ENCODE measurements around the gene ZSCAN5A. TPM values are rescaled to one million over a fixed set of nuclear protein-coding genes. Genes with fewer than 3 reads are reported as not detected.
"Not testable (repeated sequence)": the region's sequence is repeated elsewhere in the genome, so short reads cannot be mapped to it uniquely, and the experiment has no call there.

Gene ZSCAN5A
- total RNA-seq, 1 donor from 2014 or later, result 5.7 TPM

DNA sequence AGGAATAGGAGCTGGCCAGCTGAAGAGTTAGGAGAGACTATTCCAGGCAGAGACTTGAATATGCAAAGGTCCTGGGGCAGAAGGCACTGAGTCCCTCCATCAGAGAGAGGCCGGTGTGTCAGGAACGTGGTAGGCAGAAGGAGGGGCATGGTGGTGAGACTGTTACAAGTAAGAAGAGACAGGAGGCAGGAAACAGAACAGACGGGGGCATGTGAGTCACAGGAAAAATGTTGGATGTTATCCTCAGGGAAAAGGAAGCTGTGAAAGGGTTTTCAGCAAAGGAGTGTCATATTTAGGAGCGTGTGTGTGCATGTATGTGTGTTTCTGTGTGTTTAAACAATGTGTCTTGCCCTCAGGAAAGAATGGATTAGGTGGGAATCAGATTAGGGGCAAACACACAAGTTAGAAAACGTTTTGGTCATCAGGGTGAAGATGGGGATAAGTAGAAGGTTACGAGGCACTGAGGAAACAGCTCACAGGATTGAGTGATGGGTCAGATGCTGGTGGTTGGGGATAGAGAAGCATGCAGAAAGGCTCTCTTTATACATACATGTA lies 41.0 kb downstream of the ZSCAN5A start:
- no peak for DNase-seq (ENCODE audit: low read depth)

DNA sequence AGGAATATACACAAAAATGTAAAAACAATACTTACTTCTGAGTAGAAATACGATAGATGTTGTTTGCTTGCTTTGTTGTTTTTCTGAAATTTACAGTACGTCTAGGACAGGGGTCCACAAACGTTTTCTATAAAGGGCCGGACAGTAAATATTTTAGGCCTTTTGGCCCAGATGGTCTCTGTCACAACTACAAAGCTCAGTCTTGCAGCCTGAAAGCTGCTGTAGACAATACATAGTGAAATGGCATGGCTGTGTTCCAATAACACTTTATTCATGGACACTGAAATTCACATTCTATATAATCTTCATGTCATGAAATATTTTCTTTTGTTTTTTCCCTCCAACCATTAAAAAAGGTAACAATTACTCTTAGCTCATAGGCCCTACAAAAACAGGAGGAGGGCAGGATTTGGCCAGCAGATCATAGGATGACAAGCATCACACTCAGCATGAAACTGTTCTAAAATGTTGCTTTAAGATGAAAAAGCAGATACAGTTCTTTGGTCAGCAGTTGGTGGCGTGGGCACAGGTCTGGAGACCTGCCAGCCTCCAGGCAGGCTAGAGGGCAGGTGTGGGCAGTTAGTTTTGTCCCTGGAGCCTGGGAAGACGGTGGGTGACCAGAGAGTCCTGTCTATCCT lies 42.4 kb downstream of the ZSCAN5A start, which contains the start of gene EDDM13:
TSS of gene EDDM13 (plus strand) at position 588 of the 638 bp plus-strand sequence. CDS start 87 bp downstream, outside the sequence.
- no peak for DNase-seq (ENCODE audit: low read depth)

DNA sequence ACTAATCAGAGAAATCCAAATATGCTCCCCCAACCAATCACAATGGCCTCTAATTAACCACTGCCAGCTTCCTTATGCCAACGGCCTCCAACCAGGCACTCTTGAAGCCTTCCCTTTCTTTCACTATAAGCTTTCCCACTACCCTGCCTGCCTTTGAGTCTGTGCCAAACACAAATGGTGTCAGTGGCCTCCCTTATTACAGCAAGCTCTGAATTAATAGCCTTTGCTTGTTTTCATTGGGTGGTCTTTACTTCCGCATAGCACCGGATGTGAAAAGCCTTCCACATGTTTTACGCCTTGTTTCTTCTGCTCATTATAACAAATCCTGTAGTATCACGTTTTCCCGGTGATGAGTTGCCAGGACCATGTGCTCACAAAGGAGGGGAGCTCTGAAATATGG lies 43.5 kb downstream of the ZSCAN5A start:
- DNase-seq (ENCODE audit: low read depth), result no peak

DNA sequence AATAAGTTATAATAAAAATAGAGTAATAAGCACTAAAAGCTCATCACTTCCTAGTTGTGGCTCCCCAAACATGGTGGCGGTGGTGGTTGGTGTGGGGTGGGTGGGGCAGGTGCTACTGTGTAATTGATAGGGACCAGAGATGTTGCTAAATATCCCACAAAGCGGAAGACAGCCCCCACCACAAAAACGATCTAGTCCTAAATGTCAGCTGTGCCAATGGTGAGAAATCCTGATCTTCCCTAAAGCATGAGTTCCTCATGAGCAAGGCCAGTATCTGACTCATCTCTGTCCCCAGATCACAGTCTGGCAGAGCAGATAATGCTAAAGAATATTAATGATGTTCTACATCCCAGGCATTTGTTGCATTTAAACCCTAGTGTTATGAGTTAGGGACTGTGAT lies 44.0 kb downstream of the ZSCAN5A start:
- DNase-seq (ENCODE audit: low read depth), result no peak

DNA sequence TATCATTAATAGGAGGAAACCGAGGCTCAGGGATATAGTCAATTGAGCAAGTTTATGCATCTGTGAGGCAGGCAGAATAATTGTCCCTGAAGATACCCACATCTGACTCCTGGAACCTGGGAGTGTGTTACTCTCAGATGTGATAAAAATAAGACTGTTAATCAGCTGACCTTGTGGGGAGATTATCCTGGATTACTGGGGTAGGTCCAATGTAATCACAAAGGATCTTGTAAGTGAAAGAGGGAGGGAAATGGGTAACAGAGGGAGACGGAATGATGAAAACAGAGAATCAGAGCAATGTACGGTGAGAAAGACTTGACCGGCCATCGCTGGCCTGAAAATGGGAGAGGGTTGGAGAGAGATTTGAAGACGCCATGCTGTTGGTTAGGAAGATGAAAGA lies 45.3 kb downstream of the ZSCAN5A start:
- DNase-seq (ENCODE audit: low read depth), result no peak

DNA sequence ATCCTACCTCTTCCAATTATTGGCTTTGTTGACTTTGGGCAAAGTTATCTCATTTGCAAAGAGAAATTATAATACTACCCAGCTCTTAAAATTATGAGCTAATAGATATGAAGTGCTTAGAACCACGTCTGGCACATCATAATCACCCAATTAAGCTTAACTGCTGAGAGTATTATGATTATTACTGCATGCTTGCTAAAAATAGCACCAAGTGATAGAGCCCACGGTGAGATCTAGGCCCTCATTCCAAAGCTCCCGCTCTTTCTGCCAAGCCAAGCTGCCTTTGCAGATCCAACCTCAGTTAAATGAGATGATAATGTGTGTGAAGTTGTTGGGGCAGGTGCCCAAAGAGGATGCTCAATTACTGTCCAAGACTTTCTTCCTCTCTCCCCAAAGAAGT lies 48.6 kb downstream of the ZSCAN5A start:
- DNase-seq (ENCODE audit: low read depth), result no peak

DNA sequence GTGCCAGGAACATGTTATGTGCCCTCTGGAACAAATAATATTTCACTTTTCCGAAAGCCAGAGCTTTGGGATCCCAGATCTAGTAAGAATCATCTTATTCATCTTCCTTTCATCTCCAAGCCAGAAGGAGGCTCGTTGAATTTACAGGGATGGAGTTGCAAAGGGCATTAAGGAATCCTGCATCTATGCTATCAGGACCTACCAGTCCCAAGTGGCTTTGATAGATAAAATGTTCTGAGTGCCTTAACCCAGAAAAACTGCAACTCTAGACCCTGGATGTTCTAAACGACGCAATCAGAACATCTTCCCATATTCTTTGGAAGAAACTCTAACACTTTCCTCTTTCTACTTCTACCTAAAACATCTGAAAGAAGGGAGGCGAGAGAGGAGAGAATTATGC lies 51.3 kb downstream of the ZSCAN5A start:
- no peak for DNase-seq (ENCODE audit: low read depth)

DNA sequence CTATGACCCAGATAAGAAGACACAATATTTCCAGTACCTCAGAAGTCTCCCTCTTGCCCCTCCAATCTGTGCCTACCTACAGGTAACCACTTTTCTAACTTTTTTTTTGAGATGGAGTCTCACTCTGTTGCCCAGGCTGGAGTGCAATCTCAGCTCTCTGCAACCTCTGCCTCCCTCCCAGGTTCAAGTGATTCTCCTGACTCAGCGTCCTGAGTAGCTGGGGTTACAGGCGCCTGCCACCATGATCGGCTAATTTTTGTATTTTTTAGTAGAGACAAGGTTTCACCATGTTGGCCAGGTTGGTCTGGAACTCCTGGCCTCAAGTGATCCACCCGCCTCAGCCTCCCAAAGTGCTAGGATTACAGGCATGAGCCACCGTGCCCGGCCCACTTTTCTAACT lies 52.7 kb downstream of the ZSCAN5A start:
- DNase-seq (ENCODE audit: low read depth), result not testable (repeated sequence)

DNA sequence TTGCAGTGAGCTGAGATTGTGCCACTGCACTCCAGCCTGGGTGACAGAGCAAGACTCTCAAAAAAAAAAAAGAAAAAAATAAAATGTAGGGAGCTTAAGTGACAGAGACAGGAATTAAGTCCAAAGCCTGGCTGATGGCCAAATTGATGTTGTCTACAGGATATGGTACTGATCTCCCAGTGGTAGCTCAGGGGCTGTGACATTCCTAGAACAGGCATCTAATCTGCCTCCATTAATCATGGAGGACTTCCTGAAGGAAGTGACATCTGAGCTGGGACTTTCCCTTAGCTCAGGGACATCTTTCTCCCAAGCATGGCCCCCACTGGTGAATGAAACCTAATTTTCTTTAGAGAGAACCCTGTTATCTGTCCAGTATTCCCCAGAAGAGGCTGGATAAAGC lies 53.5 kb downstream of the ZSCAN5A start:
- DNase-seq (ENCODE audit: low read depth), result no peak

DNA sequence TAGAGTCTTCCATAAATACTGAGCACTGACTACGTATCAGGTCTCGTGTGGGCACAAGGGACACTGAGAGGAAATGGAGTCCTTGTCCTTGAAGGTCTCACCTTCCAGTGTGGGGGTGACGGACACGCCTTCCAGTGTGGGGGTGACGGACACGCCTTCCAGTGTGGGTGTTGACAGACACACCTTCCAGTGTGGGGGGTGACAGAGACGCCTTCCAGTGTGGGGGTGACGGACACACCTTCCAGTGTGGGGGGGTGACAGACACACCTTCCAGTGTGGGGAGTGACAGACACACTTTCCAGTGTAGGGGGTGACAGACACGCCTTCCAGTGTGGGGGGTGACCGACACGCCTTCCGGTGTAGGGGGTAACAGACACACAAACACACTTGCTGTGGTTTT lies 56.4 kb downstream of the ZSCAN5A start:
- DNase-seq (ENCODE audit: low read depth), result no peak

DNA sequence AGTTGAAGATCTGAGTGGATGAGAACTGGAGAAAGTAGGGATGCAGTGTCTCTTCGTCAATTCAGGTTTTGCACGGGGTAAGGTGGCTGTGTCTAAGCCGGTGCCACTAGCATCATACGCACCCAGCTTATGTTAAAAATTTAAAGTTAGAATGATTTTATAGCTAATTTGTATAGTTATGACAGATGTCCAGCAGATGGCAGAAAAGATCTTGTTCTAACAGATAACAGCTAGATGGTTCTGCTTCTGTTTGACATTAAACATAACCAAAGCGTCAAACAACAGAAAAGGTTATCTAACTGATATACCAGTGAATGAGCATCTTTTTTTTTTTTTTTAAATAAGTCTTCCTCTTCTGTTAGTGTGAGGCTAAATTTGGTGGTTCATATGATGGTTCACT lies 60.9 kb downstream of the ZSCAN5A start:
- peak; percentile 64 for DNase-seq (ENCODE audit: low read depth)

DNA sequence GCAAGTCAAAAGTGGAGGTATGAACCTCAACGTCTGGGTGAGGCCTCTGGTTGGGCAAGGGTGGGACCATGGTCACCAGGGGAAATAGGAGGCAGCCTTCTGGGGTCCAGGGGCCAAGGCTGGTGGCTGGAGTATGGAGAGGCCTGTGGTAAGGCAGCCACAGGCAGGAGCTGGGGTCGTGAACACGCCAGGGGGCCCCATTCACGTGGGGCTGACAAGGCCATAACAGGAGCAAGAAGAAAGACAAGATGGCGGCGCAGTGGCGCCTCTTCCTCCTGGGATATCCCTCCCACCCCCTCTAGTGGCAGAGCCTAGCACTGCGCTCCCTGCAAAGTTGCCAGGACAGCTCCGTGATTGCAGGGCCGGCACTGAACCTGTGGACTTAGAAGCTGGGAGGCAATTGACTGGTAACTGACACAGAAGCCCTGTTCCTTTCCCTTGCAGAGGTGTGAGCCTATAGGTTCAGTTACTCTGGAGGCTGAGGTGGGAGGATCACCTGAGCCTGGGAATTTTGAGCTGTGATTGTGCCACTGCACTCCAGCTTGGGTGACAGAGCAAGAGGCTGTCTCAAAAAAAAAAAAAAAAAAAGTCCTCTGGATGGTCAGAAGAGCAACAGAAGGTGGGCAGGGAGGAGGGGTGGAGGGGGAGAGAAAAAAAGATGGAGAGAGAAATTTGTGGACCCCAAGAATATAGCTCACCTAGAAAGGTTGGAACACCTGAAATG lies 61.8 kb downstream of the ZSCAN5A start:
- DNase-seq (ENCODE audit: low read depth), result peak; percentile 58

DNA sequence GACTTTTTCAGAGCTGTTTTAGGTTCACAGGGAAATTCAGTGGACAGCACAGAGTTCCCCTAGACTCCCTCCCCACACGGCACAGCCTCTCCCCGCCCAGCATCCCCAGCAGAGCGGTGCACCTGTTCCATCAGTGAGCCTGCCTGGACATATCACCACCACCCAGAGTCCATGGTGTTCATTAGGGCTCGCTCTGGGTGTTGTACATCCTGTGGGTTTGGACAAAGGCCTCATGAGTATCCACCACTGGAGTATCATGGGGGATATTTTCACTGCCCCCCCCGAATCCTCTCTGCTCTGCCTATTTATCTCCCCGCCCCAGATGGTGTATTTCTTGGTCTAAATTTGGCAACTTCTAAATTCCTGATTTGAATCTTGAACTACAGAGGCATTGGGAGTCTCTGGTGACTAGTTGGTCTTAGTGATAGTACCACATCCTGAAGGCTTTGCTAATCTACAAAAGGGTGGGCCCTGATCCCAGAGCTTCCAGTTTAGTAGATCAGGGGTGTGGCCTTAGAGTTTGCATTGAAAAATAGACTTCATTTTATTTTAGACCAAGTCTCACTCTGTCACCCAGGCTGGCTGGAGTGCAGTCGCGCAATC lies 65.8 kb downstream of the ZSCAN5A start:
- DNase-seq (ENCODE audit: low read depth), result not testable (repeated sequence)

DNA sequence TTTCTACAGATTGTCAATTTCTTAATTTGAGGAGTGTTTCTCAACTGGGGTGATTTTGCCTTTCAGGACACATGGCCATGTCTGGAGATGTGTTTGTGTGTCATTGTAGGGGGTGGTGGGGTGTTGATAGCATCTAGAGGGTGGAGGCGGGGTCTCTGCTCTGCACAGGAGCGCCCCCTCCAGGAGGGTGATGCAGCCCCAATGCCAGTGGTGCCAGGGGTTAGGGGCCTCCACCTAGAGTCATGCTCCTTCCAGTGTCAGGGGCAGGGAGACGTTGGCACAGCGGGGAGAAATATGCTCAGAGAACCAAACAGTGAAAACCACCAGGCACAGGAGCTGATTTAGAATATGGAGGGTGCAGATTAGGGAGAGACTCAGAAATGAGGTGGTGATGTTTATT lies 68.9 kb downstream of the ZSCAN5A start:
- not testable (repeated sequence) for DNase-seq (ENCODE audit: low read depth)

DNA sequence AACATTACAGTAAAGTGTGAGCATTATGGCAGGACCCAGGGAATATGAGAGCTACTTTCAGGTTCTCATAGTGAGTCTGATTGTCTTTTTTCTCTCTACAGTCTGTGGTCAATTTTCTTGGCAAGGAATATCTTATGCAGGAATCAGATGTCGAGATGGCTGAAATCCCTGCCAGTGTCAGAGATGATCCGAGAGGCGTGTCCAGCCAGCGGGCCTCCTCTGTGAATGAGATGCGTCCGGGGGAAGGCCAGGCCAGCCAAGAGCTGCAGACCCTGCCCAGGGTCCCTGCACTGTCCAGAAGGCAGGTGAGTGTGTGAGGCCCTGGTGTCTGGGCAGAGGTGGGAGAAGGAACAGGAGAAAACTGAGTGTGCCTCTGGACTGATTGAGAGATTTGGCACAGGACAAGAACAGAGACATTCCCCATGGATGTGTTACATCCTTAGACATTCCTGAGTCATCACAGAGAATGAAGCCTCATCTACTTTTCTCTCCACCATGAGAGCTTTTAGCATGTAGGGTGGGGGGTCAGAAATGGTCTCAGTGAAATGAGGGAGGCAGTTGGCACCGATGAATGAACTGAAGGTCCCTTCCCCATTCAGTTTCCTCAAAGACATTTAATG lies 69.4 kb downstream of the ZSCAN5A start:
- DNase-seq (ENCODE audit: low read depth), result no peak

DNA sequence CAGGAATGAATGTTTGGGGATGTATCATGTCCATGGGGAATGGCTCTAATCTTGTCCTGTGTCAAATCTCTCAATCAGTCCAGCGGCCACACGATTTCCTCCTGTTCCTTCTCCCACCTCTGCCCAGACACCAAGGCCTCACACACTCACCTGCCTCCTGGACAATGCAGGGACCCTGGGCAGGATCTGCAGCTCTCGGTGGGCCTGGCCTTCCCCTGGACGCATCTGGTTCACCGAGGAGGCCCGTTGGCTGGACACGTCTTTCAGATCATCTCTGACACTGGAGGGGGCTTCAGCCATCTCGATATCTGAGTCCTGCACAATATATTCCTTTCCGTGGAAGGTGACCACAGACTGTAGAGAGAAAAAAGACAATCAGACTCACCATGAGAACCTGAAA lies 91.2 kb downstream of the ZSCAN5A start:
- no peak for DNase-seq (ENCODE audit: low read depth)

DNA sequence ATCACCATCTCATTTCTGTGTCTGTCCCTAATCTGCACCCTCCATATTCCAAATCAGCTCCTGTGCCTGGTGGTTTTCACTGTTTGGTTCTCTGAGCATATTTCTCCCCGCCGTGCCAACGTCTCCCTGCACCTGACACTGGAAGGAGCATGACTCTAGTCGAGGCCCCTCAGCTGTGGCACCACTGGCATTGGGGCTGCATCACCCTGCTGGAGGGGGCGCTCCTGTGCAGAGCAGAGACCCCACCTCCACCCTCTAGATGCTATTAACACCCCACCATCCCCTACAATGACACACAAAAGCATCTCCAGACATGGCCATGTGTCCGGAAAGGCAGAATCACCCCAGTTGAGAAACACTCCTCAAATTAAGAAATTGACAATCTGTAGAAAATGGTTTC lies 91.7 kb downstream of the ZSCAN5A start:
- no peak for DNase-seq (ENCODE audit: low read depth)

DNA sequence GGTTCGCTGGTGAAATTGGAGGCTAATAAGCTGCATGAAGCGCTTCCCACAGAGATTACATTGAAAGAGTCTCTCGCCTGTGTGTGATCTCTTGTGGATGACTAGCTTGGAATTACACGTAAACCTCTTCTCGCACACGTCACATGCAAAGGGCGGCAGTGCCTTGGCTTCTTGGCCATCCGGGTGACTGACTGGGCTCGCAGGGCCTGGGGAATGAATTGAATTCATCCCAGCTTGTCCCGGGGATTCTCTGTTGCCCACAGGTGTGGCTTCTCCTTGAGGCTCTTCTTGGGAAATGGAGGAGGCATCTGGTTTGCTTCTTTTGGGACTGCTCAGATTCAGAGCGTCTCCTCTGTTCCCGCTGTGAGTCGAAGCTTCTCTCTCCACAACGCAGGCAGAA lies 92.8 kb downstream of the ZSCAN5A start:
- no peak for DNase-seq (ENCODE audit: low read depth)

DNA sequence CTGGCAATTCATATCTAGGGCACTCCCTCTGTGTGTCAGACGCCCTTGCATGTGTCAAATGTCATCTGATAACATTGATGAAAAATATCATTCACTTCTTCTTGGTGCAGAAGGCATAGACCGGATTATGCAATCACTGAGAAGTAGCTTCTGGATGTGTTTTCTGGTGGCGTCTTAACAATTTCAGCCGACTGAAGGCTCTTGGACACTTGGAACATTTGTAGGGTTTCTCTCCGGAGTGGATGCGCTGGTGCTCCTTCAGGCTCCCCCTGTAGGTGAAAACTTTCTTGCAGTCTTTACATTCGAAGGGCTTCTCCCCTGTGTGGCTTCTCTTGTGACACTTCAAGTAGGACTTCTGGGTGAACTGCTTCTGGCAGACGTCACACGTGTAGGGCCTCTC lies 93.2 kb downstream of the ZSCAN5A start:
- not testable (repeated sequence) for DNase-seq (ENCODE audit: low read depth)

DNA sequence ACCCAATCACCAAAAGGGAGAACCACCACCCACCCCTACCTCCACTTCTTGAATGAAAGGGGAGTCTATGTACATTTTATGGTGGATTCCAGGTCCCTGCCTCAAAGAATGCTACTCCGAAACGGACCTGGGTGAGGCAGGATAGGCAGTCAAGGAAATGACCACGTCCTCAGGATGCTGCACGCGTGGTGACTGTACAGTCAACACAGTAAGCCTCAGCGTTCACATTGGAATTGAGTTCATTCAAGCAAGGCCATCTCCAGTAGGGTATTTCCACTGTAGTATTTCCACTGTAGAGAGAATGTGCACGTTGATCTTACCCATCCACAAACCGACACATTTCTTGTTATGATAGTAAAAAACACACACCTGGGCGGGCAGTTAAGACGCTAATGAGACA lies 95.7 kb downstream of the ZSCAN5A start:
- no peak for DNase-seq (ENCODE audit: low read depth)

DNA sequence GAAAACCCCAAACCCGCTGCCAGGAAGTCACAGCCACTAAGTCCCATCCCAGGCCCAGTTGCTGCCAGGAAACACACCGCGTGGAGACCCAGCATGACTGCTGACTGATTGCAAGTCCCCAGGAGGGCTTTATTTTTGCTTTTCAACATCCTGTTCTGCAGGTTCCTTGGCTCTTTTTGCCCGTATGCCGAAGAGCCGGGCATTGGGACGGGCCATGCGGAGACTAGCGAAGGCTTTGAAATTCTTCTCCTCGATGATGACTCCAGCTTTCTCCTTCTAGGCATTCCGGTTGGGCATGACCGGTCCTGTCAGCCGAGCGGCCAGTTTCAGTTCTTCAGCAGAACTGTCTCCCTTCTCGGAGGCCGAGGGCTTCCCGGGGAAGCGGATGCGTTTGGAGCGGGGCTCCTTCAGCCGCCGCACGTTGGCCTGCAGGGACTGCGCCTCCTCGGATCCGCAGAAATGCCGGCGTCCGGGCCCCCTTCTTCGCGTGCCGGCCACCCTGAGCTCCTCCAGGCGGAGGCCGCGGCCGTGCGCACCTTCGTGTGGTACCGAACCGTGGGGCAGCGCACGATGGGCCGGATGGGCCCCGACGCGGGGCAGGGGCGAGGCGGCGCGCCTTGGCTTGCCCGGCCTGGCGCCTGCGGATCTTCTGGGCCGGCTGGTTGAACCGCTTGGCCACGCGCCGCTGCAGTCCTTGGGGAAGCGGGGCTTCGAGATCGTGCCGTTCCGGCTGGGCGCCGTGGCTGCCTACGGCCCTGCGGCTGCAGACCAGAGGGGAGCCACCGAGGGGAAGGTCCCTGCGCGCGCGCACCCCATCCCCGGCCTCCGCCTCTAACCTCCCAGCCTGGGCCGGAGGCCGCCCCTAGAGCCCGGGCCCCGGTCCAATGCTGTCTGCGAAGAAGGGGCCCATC lies 97.3 kb downstream of the ZSCAN5A start:
- DNase-seq (ENCODE audit: low read depth), result no peak
